SIG-M5 treated with dmso at 0.1 percent for 504 hours (cell line): Measurements from ENCODE around the gene MIDN.

Experiments
- DNase-seq: peaks from one replicate; lab custom pipeline; 2025; ENCODE audit not compliant: unreplicated experiment; lab: John Stamatoyannopoulos, UW

MIDN gene

DNA sequence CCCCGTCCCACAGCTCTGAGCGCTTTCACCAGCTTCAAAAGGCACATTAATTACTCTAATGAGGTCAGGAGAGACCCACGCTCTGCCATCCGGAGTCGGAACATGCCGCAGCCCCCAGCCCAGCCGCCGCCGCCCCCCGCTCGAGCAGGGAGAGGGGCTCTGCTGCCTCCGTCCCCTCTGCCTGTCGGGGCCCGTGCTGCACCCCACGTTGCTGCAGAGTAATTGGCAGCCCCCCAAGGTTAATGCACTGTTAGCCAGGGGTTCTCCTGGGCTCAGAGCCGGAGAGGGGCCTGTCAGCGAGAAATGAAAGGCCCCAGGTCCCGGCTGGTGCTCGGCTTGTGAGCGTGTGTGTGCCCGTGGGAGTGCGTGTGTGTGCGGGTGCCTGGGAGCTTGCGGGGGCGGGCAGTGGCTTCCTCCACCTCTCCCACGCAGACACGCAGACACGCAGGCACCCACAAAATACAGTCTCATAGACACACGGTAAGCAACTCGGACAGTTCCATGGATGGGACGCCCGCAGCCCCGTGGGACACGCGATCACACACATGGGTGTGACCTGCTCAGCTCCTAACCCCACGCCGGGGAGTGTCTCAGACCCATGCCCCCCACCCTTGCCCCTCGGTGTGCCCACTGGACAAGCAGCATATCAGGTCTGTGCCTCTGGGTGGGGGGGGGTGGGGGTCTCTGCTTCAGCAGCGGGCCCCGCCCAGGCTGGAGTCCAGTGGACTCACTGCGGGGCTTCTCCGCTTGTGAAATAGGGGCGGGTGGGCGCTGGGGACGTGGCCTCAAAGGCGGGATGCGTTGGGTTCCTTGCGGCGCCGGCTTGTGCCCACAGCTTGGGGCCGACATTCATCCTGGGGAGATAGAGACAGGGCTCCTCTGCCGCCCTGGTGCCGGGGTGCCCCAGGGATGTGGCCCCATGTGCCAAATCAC, 32.5 kb downstream of the MIDN start:
- DNase-seq, result no peak

DNA sequence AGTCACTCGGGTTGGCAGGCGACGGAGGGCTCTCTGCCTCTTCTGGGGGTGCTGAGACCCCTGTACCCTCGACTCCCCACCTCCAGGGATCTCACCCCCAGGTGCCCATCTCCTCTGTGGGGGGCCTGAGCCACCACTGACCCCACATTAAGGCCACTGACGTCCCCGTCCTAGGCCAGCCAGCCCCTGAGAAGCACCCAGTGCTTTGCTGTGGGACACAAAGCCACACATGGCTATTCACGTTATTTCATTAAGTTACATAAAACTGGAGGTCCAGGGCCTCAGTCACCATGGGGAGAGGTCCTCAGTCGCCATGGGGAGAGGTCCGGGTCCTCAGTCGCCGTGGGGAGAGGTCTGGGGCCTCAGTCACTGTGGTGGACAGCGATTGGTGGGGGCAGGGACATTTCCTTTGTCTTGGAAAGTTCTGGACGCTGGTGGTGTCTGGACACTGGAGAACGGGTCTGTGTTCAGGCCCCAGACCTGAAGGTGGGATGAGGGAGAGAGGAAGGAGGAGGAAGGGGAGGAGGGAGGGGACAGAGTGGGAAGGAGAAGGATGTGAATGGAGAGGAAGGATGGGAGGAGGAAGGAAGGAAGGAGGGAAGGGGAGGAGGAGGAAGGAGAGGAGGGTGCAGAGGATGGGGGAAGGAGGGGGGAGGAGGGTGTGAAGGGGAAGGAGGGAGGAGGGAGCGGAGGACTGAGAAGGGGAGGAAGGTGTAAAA, 33.3 kb downstream of the MIDN start:
- DNase-seq, result no peak

DNA sequence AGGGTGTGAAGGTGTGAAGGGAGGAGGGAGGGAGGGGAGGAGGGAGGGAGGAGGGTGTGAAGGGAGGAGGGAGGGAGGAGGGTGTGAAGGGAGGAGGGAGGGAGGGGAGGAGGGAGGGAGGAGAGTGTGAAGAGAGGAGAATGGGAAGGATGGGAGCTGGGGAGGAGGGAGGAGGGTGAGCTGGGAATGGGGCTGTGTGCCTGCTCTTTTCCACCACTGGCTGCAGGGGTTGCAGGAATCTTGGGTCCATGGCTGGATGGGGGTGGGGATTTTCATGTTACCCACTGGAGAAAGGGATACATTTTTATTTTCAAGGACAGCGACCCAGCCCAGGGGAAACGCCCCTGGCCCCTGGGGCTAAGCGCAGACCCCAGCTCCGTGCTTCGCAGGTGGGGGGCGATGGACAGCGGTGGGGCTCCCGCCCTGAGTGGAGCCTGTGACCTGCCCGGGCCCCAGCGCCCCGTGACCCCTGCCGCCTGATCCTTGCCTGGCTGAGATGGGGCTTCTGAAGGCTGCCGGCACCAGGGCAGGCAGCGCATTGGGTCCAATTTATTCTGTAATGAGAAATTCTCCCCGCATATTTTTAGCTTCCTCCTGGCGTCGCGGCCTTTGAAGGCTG, 34.3 kb downstream of the MIDN start:
- DNase-seq, result no peak

DNA sequence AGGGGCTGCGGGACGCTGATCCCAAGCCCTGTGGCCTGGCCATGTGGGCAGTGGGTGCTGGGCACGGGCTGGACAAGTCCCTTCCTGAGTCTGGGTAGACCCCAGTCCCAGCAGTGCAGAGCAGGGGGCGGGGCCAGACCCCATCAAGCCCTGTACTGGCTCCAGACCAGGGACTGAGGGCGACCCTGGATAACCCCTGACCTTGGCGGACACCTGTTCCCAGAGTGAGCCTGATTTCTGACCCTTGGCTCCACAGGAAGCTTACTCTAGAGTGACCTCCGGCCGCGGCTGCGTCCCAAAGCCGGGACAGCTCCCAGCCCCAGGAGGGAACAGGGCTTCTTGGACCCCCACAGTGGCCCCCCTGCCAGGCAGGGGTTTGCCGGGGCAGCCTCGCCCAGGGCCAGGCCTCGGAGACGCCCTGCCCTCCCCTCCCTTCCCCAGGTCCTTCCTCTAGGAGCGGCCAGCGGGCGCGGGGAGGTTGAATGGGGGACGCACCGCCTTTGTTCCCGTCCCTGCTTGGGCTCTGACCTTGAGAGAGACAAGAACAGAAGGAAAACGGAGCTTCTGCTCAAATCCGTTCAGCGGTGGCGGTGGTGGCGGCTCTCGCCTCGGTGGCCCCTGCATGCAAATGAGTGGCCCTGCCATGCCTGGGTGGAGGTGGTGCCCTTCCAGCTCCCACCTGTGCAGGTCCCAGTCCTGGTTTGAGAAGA, 35.0 kb downstream of the MIDN start:
- no peak for DNase-seq

DNA sequence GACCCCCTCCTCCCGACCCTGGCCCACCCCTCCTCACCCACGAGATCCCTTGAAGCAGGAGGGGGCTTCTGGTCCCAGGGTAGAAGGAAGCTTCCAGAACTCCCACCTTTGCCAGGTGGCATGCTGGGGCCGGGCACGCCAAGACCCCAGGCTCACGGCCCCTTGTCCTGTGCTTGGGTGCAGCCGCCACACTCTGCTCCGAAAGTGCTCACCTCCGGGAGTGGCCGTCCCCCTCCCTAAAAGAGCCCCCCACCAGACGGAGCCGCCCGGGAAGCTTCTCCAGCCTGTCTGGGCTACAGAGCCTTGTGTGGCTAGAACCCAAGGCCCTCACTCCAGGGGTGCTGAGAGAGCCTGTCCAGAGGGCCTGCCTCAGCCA, 35.5 kb downstream of the MIDN start:
- DNase-seq, result no peak

DNA sequence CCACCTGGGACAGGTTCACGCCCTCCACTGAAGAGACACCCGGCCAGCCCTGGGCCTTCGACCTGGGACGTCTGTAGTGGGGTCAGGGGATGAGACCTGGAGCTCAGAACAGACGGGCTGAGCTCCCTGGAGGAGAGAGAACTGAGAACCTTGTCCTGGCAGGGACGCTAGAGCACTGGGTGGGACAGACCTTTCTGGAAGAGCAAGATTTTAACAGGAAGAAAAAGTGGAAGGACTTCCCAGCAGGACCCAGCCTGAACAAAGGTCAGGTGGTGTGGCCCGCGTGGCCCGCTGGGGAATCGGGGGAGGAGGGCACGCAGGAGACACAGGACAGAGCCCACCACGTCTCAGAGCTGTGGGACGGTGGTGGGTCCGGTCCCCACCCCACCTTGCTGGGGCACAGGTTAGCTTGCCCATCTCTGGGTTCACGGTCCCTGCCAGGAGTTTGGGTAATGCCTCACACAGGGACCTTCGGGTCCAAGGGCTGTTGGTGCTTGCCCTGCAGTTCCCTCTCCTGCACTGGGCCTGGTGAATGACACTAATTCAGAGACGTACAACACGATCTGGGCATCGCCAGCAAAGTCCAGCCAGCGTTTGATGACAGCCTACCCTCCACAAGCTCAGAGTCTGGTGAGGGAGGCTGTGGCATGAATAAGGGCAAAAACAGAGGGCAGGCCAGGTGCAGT, 36.1 kb downstream of the MIDN start:
- DNase-seq, result no peak

DNA sequence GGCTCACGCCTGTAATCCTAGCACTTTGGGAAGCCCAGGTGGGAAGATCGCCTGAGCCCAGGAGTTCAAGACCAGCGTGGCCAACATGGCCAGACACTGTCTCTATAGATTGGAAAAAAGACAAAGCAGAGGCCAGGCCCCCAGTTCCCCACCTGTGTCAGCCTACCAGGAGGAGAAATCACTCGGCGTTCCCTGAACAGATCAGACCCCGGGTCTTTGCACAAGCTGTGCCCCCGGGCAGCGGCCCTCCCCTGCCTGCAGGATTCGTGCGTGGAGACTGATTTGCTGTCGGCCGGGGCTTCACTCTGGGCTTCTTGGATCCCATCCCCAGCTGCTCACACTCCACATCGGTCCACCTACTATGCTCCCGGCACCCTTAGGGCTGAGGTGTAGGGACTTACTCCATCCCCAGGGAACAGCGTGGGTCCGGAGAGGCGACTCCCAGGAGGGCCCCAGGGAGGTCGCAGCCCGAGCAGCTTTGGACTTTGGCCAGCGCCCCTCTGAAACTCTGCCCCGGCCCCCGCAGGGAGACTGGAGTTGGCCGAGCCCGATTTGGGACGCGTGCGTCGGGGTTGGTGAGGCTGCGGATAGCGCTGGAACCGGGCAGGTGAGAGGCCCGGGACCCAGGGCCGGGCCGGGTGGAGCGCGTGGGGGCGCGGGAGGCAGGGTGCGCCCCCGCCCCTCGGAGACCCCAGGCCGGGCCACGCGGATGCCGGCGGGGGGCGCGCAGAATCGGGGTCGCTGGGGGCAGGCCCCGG, 36.8 kb downstream of the MIDN start:
- DNase-seq, result no peak

DNA sequence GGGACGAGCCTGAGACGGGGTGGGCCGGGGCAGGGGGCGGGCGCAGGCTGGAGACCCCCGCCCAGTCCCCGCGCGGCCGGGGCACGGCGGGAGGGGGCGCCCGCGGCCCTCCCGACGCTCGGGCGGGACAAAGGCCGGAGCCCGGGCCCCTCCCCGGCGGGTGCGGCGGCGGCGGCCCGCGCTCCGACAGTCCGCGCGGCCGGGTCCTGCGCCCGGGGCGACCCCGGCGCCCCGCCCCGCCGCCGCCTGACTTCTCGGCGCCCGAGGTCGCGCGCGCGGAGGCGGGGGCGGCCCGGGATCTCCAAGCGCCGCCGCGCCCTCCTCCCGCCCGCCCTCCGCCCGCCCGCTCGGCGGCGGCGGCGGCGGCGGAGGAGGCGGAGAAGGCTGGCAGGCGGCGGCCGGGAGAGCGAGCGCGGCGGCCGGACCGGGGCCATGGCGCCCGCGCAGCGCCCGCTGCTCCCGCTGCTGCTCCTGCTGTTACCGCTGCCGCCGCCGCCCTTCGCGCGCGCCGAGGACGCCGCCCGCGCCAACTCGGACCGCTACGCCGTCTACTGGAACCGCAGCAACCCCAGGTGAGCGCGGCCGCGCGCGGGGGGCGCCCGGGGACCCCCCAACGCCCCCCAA, 37.5 kb downstream of the MIDN start, which contains the start of gene EFNA2:
TSS of gene EFNA2 (plus strand) at position 137 of the 624 bp plus-strand sequence. CDS start at position 433, 296 bp downstream.
- DNase-seq, result no peak

DNA sequence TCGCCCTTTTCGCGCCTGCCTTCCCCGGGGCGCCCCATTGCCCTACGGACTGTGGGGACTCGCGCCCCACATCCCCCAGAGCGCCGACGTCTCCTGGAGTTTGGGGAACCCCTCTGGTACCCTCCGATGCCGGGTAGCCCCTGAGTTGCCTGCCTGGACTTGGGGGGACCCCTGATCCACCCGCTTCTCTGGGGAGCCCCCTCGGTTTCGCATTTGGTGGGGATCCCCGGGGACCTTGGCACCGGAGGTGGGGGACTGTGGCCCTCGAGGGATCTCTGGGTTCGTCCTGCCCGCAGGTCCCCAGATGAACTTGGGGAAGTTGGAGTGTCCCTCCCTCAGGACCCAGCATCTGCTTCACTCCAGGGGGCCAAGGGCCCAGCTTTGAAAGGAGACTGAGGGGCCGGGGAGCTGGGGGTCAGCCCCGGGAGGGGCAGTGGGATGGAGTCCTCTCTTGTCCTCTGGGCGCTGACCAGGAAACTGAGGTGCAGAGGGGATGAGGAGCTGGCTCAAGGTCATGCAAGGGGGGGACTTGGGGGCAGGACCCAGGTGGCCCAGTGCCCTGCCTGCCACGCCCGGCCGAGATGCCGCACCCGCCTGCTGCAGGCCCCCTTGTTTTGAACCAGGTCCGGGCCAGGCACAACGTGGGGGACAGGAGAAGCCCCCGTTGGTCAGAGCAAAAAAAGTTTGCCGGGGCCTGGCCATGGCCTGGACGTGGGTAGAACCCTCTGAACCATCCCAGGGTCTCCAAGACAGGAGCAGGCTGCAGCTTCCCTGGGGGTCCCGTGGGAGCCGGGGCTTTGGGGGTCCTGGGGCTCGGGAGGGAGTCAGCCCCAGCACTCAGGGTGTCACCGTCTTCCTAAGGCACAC, 38.3 kb downstream of the MIDN start:
- DNase-seq, result no peak

DNA sequence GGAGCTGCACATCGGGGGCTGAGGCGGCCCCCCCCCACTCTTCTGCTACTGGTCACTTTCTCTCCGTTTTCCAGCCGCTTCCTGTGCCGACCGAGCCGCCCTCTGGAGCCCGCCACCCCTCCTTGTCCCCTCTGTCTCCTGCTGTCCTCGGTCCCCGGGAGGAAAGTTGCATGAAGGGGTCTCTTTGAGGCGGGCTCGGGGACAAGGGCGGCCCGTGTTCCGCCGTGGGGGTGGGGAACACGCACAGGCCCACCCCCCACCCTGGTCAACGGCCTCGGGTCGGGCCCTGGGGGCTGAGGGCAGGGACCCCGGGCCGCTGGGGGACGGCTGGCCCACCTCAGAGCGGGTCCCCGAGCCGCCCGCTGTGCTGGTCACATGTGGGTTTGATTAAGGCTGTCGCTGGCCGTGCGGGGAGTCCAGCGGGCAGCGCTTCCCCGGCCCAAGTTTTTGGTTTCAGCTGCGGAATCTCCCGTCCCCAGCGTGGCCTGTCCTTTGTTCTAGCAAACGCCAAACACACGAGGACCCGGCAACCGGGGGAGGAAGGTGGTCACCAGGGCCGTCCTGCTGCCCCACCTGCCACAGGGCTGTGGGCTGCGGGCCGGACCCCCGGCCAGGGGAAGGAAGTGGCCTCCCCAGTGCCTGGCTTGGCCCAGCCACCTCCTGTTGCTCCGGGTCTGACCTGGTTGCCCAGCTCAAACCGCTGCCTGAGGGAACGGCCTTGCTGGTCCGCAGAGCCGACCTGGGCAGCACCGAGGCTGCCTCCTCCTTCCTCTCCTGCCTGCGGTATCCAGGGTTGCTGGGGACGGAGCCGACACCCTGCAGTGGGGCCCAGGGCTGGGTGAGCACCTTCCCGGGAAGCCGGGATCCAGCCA, 39.2 kb downstream of the MIDN start:
- DNase-seq, result no peak

DNA sequence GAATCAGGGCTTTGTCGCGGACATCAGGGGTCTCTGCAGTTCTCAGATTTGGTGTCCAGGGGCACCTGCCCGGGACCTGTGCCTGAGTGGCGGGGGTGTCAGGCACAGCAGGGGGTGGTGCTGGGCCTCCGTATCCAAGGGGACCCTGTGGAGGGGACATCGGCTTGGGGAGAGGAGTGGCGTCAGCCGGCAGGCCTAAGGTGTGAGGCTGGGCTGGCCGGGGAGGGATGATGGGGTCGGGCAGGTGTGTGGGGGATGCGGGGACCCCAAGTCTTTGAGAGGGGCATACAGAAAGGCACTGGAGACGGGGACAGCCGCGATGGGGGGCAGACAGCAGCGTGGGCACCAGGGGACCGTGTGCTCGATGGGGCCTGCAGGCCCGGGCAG, 39.8 kb downstream of the MIDN start:
- no peak for DNase-seq

DNA sequence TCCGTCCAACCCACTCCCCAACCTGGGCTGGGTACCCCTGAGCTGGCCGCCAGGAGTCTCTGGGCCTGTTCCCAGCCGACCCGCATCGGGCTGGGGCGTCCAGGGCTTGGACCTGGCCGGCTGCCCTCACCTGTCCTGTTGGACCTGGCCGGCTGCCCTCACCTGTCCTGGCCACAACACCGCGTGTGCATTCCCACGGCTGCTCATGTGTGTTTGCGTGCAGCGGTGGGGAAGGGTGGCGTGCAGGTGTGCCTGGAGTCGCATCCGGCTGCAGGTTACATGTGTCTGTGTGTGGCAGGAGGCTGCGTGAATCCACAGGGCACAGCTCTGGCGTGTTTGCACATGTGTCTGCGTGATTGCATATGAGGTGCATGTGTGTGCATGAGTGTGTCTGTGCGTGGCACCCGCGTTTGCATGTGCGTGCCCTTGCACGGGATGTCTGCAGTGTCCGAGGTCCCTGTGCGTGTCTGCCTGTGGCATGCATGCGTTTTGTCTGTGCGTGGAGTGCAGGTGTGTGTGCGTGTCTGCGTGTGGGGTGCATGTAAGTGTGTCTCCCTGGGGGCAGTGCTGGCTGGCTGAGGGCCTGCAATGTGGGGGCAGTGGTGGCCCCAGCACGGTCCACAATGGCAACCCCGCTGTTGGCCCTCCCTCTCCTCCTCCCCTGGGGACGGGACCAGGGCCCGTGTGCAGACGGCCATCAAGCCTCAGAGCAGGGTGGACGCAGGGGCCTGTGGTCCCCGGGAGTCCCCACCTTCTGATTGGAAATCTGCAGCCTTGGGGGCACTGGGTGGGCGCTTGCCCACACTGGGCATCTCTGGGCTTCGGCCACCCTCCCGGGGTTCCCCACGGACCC, 40.7 kb downstream of the MIDN start:
- DNase-seq, result no peak

DNA sequence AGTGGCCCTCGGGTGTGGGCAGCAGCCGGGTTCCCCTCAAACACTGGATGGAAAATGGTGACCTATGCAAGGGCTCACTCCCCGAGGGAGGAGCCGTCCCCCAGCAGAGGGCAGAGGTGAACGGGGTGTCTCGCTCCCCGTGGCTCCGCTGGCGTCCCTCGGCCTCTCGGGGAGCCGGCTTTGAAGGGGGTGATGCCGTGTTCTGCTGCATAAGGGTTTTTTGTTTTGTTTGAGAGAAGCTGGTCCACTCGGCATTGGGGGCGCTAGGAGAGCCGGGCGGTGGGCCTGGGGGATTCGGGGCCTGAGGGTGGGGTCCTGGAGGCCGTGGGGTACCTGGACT, 41.3 kb downstream of the MIDN start:
- DNase-seq, result no peak

DNA sequence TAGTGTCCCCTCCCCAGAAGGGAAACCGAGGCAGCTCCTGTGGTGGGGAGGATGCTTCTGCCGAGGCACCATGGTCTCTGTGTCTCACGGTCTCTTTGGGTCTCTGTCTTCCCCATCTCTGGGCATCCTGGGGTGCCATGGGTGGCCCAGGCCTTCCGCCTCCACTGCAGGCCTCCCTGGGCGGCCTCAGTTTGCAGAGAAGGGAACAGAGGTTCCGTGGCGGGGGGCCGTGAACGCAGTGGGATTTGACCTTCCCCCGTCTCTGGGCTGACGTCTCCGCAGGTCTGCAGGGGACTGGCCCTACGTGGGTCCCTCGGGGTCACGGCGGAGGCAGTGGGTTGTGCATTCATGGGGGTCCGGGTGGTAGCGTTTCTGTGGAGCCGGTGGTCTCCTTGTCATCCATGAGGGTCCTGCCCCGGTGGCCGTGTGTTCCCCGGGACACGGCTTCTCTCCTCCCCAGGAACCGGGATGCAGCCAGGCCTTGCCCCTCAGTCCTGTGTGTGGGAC, 41.9 kb downstream of the MIDN start:
- no peak for DNase-seq

DNA sequence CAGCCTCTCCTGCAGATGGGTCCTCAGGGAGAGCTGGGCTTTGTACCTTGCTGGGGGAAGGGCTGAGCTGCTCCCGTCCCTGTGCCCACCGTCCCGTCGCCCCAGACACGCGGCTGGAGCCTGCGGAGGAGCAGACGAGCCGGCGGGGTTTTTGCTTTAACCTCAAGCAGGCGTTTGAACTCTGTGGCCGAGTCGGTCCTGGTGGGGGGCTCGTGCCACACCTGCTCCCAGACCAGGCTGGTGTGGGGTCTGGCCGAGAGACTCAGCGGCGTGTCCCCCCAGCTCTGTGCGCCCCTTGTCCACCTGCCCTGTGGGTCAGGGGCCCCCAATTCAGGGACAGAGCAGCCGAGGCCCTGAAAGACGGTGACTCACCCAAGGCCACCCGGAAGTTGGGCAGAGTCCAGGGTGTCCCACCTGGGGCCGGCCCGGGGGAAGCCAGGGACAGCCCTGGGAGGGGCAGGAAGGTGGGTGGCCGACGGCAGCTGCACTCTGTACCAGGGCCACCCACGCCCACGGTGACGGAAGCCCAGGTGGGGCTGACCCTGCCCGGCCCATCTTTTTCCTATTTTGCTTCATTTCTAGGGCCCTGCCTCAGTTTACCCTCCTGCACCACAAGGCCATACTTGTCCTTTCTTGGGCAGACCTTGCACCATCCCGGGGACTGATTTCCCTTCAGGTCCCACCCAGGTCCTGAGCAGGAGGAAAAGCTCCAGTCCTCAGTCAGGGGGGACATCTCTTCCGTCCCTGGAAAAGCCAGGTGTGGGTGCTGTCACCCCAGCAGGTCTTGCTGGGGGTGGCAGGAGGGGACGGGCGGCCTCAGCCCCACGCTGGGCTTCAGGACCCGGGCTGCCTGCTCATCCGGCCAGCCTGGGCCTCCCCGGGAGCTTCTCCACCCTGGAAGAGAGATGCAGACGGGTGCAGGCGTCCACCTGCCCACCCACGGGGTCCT, 42.6 kb downstream of the MIDN start:
- no peak for DNase-seq
